KMS-11 (cell line): ENCODE measurements around the gene ZBTB17.

Experiments
- H2AFZ ChIP-seq: fragments of 200-600 bp; sonication (generic); 2 replicates; pipeline ENCODE4 v1.6.1; 2016; ENCODE audit warnings: antibody characterized with exemption, mixed run types, low read depth
- H3K27ac ChIP-seq: fragments of 200-600 bp; sonication (generic); 2 replicates; pipeline ENCODE4 v1.6.1; 2016; ENCODE audit warnings: mild to moderate bottlenecking, mixed run types
- H3K27me3 ChIP-seq: fragments of 200-600 bp; sonication (generic); 2 replicates; pipeline ENCODE4 v1.6.1; 2017; ENCODE audit warnings: mild to moderate bottlenecking, low read depth, mixed run types, moderate library complexity; ENCODE audit not compliant: insufficient read depth
- H3K36me3 ChIP-seq: fragments of 200-600 bp; sonication (generic); 2 replicates; pipeline ENCODE4 v1.6.1; 2017; ENCODE audit warnings: mild to moderate bottlenecking, mixed run types; ENCODE audit not compliant: insufficient read depth
- H3K4me1 ChIP-seq: fragments of 200-600 bp; sonication (generic); 2 replicates; pipeline ENCODE4 v1.6.1; 2016; ENCODE audit warnings: mild to moderate bottlenecking, low read depth, mixed run types; ENCODE audit not compliant: poor library complexity, severe bottlenecking
- H3K4me2 ChIP-seq: fragments of 200-600 bp; sonication (generic); 2 replicates; pipeline ENCODE4 v1.7.0; 2016; ENCODE audit warnings: mild to moderate bottlenecking, mixed run types
- H3K4me3 ChIP-seq: fragments of 200-600 bp; sonication (generic); IDR thresholded peaks from 2 replicates; pipeline ENCODE4 v1.6.1; 2017; ENCODE audit warnings: low read depth, low read length, mixed read lengths; ENCODE audit not compliant: insufficient read depth
- H3K79me2 ChIP-seq: fragments of 200-600 bp; sonication (generic); 2 replicates; pipeline ENCODE4 v1.6.1; 2016; ENCODE audit warnings: low read depth, mixed run types; ENCODE audit not compliant: insufficient read depth
- H3K9ac ChIP-seq: fragments of 200-600 bp; sonication (generic); 2 replicates; pipeline ENCODE4 v1.6.1; 2016; ENCODE audit warnings: mild to moderate bottlenecking, mixed run types
- H4K20me1 ChIP-seq: fragments of 200-600 bp; sonication (generic); 2 replicates; pipeline ENCODE4 v1.6.1; 2016; ENCODE audit warnings: mild to moderate bottlenecking, mixed run types; ENCODE audit not compliant: insufficient read depth
- TF ChIP-seq, protein P1 (sequence below): fragments of 200-600 bp; sonication (generic); conservative IDR thresholded peaks from 2 replicates; pipeline ENCODE4 v1.6.1; 2017; ENCODE audit warnings: low read depth, mild to moderate bottlenecking, antibody characterized with exemption, low read length, moderate library complexity, mixed read lengths

The ZBTB17 gene

DNA sequence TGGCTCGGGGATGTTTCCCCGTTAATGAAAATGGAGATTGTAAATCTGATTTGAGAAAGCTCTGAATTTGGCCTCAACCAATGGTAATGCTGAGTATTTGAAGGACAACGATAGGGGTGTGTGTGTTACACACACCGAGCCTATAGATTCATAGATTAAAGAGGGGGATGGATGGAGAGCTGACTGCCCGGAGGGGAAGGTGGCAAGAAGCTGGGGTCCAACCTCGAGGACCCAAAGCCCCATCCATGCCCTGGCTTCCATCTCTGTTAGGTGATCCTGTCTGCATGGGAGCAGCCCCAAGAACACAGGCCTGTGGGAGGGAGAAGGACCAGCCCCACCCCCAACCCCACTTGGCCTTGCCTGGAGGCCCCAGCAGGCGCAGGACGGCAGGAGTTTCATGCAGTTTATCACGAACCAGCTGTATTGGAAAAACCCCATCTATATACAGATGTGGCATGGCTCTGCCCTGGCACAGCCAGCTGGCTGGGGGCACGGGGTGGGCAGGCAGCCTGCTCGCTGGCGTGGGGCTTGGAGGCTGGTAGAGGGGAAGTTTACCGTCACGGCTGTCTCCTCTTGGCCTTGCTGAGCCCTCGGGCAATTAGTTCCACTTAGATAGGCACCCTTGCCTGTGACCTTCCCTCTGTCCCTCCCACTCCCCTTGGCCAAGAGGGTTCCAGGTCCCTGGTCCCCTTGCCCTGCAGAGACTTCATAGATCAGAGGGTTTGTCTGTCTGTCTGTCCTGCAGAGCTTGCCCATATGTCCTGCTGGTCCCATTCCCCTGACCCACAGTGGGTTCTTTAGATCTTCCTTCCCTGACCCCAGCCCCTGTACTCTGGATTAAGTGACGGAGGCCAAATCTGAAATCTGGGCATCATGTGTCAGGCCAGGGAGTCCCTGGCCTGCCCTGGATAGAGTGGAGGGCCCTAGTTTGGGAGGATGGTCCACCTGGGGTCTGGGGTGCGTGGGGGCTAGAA is 38.9 kb upstream of the ZBTB17 start:
- peaks cover 61% of the 10 kb centered on the region for H3K4me1 ChIP-seq
- H3K79me2 ChIP-seq, result no peaks in the 10 kb centered on the region
- TF ChIP-seq, protein P1, sequence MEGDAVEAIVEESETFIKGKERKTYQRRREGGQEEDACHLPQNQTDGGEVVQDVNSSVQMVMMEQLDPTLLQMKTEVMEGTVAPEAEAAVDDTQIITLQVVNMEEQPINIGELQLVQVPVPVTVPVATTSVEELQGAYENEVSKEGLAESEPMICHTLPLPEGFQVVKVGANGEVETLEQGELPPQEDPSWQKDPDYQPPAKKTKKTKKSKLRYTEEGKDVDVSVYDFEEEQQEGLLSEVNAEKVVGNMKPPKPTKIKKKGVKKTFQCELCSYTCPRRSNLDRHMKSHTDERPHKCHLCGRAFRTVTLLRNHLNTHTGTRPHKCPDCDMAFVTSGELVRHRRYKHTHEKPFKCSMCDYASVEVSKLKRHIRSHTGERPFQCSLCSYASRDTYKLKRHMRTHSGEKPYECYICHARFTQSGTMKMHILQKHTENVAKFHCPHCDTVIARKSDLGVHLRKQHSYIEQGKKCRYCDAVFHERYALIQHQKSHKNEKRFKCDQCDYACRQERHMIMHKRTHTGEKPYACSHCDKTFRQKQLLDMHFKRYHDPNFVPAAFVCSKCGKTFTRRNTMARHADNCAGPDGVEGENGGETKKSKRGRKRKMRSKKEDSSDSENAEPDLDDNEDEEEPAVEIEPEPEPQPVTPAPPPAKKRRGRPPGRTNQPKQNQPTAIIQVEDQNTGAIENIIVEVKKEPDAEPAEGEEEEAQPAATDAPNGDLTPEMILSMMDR, result no peak
- H2AFZ ChIP-seq, result peak overlapping the region; percentile 16; the same call in 1 of the 2 replicates
- H3K27me3 ChIP-seq, result no peaks in the 10 kb centered on the region
- no peaks in the 10 kb centered on the region for H3K36me3 ChIP-seq
- peak overlapping the region; percentile 94 for H3K4me2 ChIP-seq
- no peaks in the 10 kb centered on the region for H4K20me1 ChIP-seq
- H3K27ac ChIP-seq, result peak overlapping the region; percentile 69
- H3K9ac ChIP-seq, result peak overlapping the region; percentile 76
- no peak overlapping the region for H3K4me3 ChIP-seq

DNA sequence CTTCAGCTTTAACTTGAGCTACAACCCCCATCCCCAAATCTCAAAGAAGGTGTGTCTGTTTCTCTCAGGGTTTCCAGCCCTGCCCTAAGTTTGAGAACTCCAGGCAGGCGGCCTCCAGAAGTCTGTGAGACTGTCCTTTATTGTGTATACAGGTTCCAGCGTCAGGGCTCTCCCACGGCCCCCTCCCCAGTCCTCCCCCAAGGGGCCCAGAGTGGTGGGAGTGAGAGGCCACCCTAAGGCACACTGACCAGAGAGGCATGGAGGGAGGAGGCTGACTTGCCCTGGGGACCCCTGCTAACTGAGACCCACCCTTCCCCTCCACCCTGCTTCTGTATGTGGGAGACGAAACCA is 38.0 kb upstream of the ZBTB17 start:
- no peaks in the 10 kb centered on the region for H3K27me3 ChIP-seq
- peak overlapping the region; percentile 76 for H3K9ac ChIP-seq
- no peaks in the 10 kb centered on the region for H3K36me3 ChIP-seq
- H3K27ac ChIP-seq, result peak overlapping the region; percentile 69
- TF ChIP-seq, protein P1, result no peak
- H3K4me1 ChIP-seq, result peaks cover 60% of the 10 kb centered on the region
- H3K4me3 ChIP-seq, result no peak overlapping the region
- H3K79me2 ChIP-seq, result no peaks in the 10 kb centered on the region
- no peak overlapping the region for H2AFZ ChIP-seq
- H3K4me2 ChIP-seq, result peak overlapping the region; percentile 94
- H4K20me1 ChIP-seq, result no peaks in the 10 kb centered on the region

DNA sequence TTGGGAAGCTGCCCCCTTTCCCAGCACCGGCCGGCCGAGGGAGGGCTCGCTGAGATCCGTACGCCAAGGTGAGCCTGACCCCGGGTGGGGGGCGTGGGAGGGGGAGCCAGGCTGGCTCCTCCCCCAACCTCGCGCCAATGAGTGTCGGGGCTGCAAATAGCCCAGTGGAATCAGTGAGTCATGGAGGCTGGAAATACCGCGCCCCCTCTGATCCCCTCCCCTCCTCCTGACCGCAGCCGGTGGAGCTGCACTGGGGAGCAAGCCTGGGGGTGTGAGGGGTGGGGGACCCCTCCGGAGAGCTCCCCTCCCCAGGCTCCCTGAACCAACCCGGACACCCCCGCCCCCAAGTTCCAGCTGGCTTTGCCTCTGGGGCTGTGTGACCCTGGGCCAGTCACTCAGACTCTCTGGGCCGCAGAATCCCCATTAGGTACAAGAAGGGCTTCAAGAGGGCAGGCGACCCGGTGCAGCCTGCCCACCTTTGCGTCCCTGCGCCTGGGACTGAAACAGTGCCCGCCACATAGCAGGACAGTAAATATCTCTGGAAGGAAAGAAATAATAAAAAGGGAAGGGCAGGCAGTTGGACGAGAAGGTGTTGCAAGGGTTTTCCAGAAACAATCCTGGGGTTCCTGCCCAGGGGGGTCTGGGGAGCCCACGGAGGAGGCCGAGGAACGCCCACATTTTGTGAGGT is 37.5 kb upstream of the ZBTB17 start:
- peak overlapping the region; percentile 32 for H3K4me3 ChIP-seq
- H3K9ac ChIP-seq, result peak overlapping the region; percentile 76
- H3K27me3 ChIP-seq, result no peaks in the 10 kb centered on the region
- no peaks in the 10 kb centered on the region for H4K20me1 ChIP-seq
- TF ChIP-seq, protein P1, result no peak
- H3K4me2 ChIP-seq, result peak overlapping the region; percentile 94
- peak overlapping the region; percentile 69 for H3K27ac ChIP-seq
- peaks cover 60% of the 10 kb centered on the region for H3K4me1 ChIP-seq
- no peaks in the 10 kb centered on the region for H3K79me2 ChIP-seq
- H3K36me3 ChIP-seq, result no peaks in the 10 kb centered on the region
- peak overlapping the region; percentile 78 for H2AFZ ChIP-seq

DNA sequence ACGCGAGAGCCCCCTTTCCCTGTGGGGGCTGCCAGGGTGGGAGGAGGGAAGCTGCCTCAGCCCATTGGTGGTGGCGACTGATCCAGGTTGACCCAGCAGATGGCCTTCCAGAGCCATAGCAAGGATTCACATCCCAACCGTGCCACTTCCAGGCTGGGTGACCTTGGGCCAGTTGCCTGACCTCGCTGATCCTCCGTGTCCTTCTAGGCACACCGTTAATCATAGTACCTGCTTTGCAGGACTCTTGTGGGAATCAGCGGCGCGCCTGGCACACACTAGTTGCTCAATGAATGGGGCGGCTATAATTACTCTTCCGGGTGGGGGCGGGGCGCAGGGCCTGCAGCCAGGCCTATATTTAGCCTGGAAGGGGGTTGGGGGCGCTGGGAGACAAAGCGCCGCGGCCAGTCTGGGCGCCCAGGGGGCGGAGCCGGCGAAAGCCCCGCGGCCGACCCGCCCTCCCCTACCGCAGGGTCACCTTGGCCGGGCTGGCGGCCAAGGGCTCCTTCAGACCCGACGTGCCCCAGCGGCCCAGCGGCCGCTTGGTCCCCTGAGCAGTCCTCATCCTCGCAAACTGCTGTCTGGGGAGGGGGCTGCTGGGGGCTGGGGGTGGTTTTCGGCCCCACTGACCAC is 36.8 kb upstream of the ZBTB17 start:
- peak overlapping the region; percentile 78 for H2AFZ ChIP-seq
- TF ChIP-seq, protein P1, result no peak
- H3K27me3 ChIP-seq, result no peaks in the 10 kb centered on the region
- no peaks in the 10 kb centered on the region for H3K79me2 ChIP-seq
- H3K9ac ChIP-seq, result peak overlapping the region; percentile 76
- H3K36me3 ChIP-seq, result no peaks in the 10 kb centered on the region
- H3K4me2 ChIP-seq, result peak overlapping the region; percentile 94
- no peaks in the 10 kb centered on the region for H4K20me1 ChIP-seq
- peaks cover 60% of the 10 kb centered on the region for H3K4me1 ChIP-seq
- H3K4me3 ChIP-seq, result peak overlapping the region; percentile 32
- H3K27ac ChIP-seq, result peak overlapping the region; percentile 69
